Fibroblast of mammary gland (primary cell): Measurements from ENCODE around the gene PIP5K1C.

Experiments used
- DNase-seq: peaks from one replicate; pipeline ENCODE4 v3.0.0-alpha.2; 2010; ENCODE audit warnings: low read depth
- H3K4me3 ChIP-seq: 2 replicates; pipeline ENCODE4 v1.5.1; 2011; ENCODE audit warnings: low read depth, mild to moderate bottlenecking, low read length, moderate library complexity; ENCODE audit not compliant: control insufficient read depth
- CTCF ChIP-seq: conservative IDR thresholded peaks from 2 replicates; pipeline ENCODE4 v1.5.1; 2011; ENCODE audit warnings: low read depth, low read length, inconsistent platforms; ENCODE audit not compliant: control insufficient read depth, insufficient read depth

The PIP5K1C gene

DNA sequence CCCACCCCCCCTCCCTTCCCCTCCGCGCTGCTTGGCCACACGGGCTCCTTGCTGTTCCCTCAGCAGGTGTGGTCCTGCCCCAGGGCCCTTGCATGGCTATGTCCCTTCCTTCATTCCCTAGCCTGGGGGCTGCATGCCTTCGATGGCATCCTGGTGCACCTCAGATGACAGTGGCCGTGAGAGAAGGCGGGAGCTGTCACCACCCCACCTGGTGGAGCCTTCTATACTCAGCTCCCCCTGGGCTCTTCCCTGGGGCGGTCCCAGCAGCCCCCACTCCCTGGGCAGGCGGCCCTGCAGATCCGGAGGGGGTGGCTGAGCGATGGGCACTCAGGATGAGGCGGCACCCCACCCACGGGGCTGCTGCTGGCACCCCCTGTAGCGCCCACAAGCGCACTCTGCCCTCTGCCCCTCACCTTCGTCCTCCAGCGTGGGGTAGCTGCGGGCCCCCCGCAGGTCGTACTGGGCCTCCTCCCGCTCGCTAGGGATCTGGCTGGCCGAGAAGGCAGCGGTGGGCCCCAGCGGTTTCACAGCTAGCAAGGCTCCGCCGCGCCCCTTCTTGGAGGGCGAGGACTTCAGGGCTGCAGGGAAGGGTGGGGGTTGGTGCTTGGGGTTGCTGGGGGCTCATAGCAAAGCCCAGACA lies 56.5 kb downstream of the PIP5K1C start:
- no peak for DNase-seq
- H3K4me3 ChIP-seq: no peak overlapping the region
- TF ChIP-seq CTCF: no peak

GRCh38 chr19:3642987-3643673 lies 57.1 kb downstream of the PIP5K1C start:
- no peak for TF ChIP-seq CTCF
- no peak overlapping the region for H3K4me3 ChIP-seq
- DNase-seq: no peak

DNA sequence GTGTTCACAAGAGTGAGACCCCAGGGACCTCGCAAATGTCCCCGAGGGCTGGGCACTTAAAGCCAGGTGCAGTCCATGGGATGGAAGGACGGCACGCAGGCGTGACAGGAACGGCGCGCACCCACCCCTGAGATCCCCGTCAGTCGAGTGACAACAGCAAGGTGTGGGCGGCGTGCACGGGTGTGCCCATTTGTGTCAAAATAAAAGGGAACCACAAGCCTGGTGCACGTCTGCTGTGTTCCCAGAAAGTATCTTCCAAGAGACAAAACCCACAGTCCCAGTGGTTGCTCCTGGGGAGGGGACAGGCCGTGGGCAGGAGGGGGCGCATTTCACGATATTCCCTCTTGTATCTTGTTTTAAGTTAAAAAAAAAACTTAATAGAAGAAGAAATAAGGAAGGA lies 58.0 kb downstream of the PIP5K1C start:
- H3K4me3 ChIP-seq: no peak overlapping the region
- no peak for DNase-seq
- no peak for TF ChIP-seq CTCF

- H3K4me3 ChIP-seq: no peak overlapping the region
- DNase-seq: no peak
- TF ChIP-seq CTCF: no peak
Measured at GRCh38 chr19:3641515-3642269, 58.6 kb downstream of the PIP5K1C start.

GRCh38 chr19:3639479-3639878 lies 60.8 kb downstream of the PIP5K1C start:
- H3K4me3 ChIP-seq: no peak overlapping the region
- no peak for TF ChIP-seq CTCF
- no peak for DNase-seq

- no peak for DNase-seq
- H3K4me3 ChIP-seq: no peak overlapping the region
- no peak for TF ChIP-seq CTCF
Measured at GRCh38 chr19:3638208-3639193, 61.8 kb downstream of the PIP5K1C start.
